Measurements from ENCODE around the gene ASB18. TPM values are rescaled to one million over a fixed set of nuclear protein-coding genes. Genes with fewer than 3 reads are reported as not detected.

Gene ASB18
- total and polyA plus RNA-seq, 2 of the 4 experiments (the other 2 are of a cell fraction), result not detected

GRCh38 chr2:236223675-236224074 lies 40.5 kb downstream of the ASB18 start:
- H2BK120ac ChIP-seq (ENCODE audit: low read depth, low read length), result no peak overlapping the region
- H3K4me2 ChIP-seq (ENCODE audit: low read depth, low read length), result no peak overlapping the region
- H3K27ac ChIP-seq (ENCODE audit: insufficient read depth, low read length), result no peak overlapping the region
- peak; percentile 78 for TF ChIP-seq NFE2L2 (IDR thresholded peaks at IDR 0.05; ENCODE audit: low read depth, low read length)
- TF ChIP-seq MAFK (IDR thresholded peaks at IDR 0.05; ENCODE audit: low read depth, low read length), result peak; percentile 35; the same call in 1 of the 2 replicates
- TF ChIP-seq MAZ (IDR thresholded peaks at IDR 0.05; ENCODE audit: borderline replicate concordance, low read depth, low read length), result no peak
- TF ChIP-seq MXI1 (IDR thresholded peaks at IDR 0.05; ENCODE audit: borderline replicate concordance, low read depth, low read length), result no peak
- TF ChIP-seq ELK1 (IDR thresholded peaks at IDR 0.05; ENCODE audit: borderline replicate concordance, low read depth, low read length), result no peak
- BruUV-seq (replicated peaks), result no TSS peak
- H2BK5ac ChIP-seq (ENCODE audit: low read depth, low read length, poor library complexity, severe bottlenecking), result no peak overlapping the region
- H3K18ac ChIP-seq (ENCODE audit: low read depth, low read length), result no peak overlapping the region
- no peak overlapping the region for H3K23ac ChIP-seq (ENCODE audit: low read depth, low read length)
- H3K9me3 ChIP-seq (ENCODE audit: control insufficient read depth, insufficient read depth, low read length), result peaks cover 4% of the 10 kb centered on the region; the same call in 1 of the 2 replicates
- no peak overlapping the region for H3K56ac ChIP-seq (ENCODE audit: extremely low read depth, insufficient read depth, low read length)
- no peak overlapping the region for H2BK15ac ChIP-seq (ENCODE audit: low read depth, low read length)
- H3K79me1 ChIP-seq (ENCODE audit: low read depth in 1 of 2, low read length in 2 of 2), result no peaks in the 10 kb centered on the region
- H4K91ac ChIP-seq (ENCODE audit: insufficient read depth, low read depth, low read length), result no peak overlapping the region
- ATAC-seq (ENCODE audit: low read depth) (no peak), DNase-seq (no peak)
- no peak overlapping the region for H3K14ac ChIP-seq (replicated peaks; ENCODE audit: low read depth, low read length)
- no peak overlapping the region for H4K8ac ChIP-seq (ENCODE audit: low read depth in 2 of 2, low read length in 2 of 2)
- no peak overlapping the region for H2AK5ac ChIP-seq (ENCODE audit: low read depth, low read length)
- in situ Hi-C loops (cut with MboI; ENCODE audit: low sequenced_read_pairs), result no loop called here
- intact Hi-C loops (cut with micrococcal nuclease), result no loop called here
- no peak overlapping the region for H2AK9ac ChIP-seq (replicated peaks; ENCODE audit: low read depth, low read length, poor library complexity)
- ChIA-PET POLR2A (ENCODE audit: unreplicated experiment) (no interaction called here), CTCF (no interaction called here)
- WGBS, 2 experiments (ENCODE audit: extremely low coverage in 2 of 2, insufficient read length in 1 of 2), result no CpG with 5 or more reads among the region's 2 CpGs
- no peak overlapping the region for H3K4me3 ChIP-seq (ENCODE audit: insufficient read depth, low read depth, low read length)
- no peak overlapping the region for H3K4ac ChIP-seq (ENCODE audit: low read depth, low read length)
- no peak overlapping the region for H2BK20ac ChIP-seq (ENCODE audit: low read depth, low read length)
- no peaks in the 10 kb centered on the region; the same call in 1 of the 2 replicates for H3K27me3 ChIP-seq (ENCODE audit: control insufficient read depth, insufficient read depth, low read length)
- no peaks in the 10 kb centered on the region for H3K4me1 ChIP-seq (ENCODE audit: control insufficient read depth, insufficient read depth, low read length)
- no peaks in the 10 kb centered on the region for H3K36me3 ChIP-seq (ENCODE audit: control insufficient read depth, insufficient read depth, low read length)
- H3K9ac ChIP-seq (ENCODE audit: low read depth, low read length), result no peak overlapping the region
- H4K20me1 ChIP-seq (ENCODE audit: insufficient read depth, low read length), result no peaks in the 10 kb centered on the region
- H2AFZ ChIP-seq (replicated peaks; ENCODE audit: low read length, poor library complexity), result no peak overlapping the region
- no peak overlapping the region for H4K5ac ChIP-seq (ENCODE audit: low read depth, low read length)
- dilution Hi-C loops (cut with HindIII; ENCODE audit: low sequenced_read_pairs, unreplicated experiment), result no loop called here
- no peaks in the 10 kb centered on the region for H3K9me1 ChIP-seq (ENCODE audit: insufficient read depth, low read length)
